ENCODE measurements around the gene GCK.

GCK gene

DNA sequence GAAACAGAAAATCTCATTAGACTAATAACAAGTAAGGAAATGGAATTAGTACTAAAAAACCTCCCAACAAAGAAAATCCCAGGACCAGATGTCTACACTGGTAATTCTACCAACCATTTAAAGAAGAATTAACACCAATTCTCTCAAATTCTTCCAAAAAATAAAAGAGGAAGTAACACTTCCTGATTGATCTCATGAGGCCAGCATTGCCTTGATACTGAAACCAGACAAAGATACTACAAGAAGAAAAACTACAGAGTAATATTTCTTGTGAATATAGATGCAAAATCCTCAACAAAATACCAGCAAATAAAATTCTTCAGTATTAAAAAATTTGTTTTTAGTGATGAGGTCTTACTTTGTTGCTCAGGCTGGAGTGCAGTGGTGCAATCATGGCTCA, 21.3 kb downstream of the GCK start:
- Histone ChIP-seq H3K9ac (ENCODE audit: low read length) (no peak overlapping the region), H3K4me3 (ENCODE audit: low read length) (no peak overlapping the region), H3K27me3 (ENCODE audit: control insufficient read depth, insufficient read depth, low read length) (no peaks in the 10 kb centered on the region), H3K36me3 (ENCODE audit: control insufficient read depth, insufficient read depth, low read length) (no peaks in the 10 kb centered on the region), H3K4me1 (ENCODE audit: control insufficient read depth, insufficient read depth, low read length) (no peaks in the 10 kb centered on the region), H3K9me3 (ENCODE audit: control insufficient read depth, low read length) (no peaks in the 10 kb centered on the region)

- H3K9ac ChIP-seq (ENCODE audit: low read length), result no peak overlapping the region
- H3K4me1 ChIP-seq (ENCODE audit: control insufficient read depth, insufficient read depth, low read length), result no peaks in the 10 kb centered on the region
- no peak overlapping the region for H3K4me3 ChIP-seq (ENCODE audit: low read length)
- no peaks in the 10 kb centered on the region for H3K27me3 ChIP-seq (ENCODE audit: control insufficient read depth, insufficient read depth, low read length)
- no peaks in the 10 kb centered on the region for H3K9me3 ChIP-seq (ENCODE audit: control insufficient read depth, low read length)
- H3K36me3 ChIP-seq (ENCODE audit: control insufficient read depth, insufficient read depth, low read length), result no peaks in the 10 kb centered on the region
Measured at GRCh38 chr7:44163591-44163990, 25.6 kb downstream of the GCK start.

DNA sequence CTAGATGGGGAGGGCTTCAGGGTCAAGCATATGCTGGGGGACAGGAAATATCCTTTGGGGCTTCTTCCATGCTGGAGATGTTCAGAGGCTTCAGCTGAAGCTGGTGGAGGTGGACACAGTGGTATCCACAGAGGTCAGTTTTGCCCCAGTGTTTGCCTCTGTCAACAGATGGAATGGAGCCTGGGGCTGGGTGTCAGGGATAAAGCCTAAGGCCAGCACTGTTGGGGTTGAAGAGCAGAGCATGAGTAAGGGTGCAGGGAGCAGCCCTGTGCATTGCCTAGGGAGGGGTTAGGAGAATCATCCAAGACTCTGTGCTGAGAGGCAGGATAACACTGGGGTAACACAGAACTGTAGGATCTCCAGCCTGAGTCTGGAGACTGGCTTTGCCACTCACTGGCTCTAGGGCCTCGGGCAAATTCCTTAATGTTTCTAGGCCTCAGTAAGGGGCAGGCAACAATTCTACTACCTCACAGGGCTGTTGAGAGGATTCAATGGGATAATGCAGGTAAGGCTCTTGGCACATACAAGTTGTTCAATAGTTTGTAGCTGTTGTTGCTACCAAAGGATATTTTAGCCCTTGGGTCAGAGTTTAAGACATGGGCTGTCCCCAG, 26.3 kb downstream of the GCK start:
- Histone ChIP-seq H3K4me1 (ENCODE audit: control insufficient read depth, insufficient read depth, low read length) (no peaks in the 10 kb centered on the region), H3K9ac (ENCODE audit: low read length) (no peak overlapping the region), H3K9me3 (ENCODE audit: control insufficient read depth, low read length) (no peaks in the 10 kb centered on the region), H3K27me3 (ENCODE audit: control insufficient read depth, insufficient read depth, low read length) (no peaks in the 10 kb centered on the region), H3K4me3 (ENCODE audit: low read length) (no peak overlapping the region), H3K36me3 (ENCODE audit: control insufficient read depth, insufficient read depth, low read length) (no peaks in the 10 kb centered on the region)

GRCh38 chr7:44162179-44162578, 27.1 kb downstream of the GCK start:
- no peak overlapping the region for H3K9ac ChIP-seq (ENCODE audit: low read length)
- no peaks in the 10 kb centered on the region for H3K9me3 ChIP-seq (ENCODE audit: control insufficient read depth, low read length)
- no peak overlapping the region for H3K4me3 ChIP-seq (ENCODE audit: low read length)
- no peaks in the 10 kb centered on the region for H3K36me3 ChIP-seq (ENCODE audit: control insufficient read depth, insufficient read depth, low read length)
- H3K4me1 ChIP-seq (ENCODE audit: control insufficient read depth, insufficient read depth, low read length), result no peaks in the 10 kb centered on the region
- H3K27me3 ChIP-seq (ENCODE audit: control insufficient read depth, insufficient read depth, low read length), result no peaks in the 10 kb centered on the region

DNA sequence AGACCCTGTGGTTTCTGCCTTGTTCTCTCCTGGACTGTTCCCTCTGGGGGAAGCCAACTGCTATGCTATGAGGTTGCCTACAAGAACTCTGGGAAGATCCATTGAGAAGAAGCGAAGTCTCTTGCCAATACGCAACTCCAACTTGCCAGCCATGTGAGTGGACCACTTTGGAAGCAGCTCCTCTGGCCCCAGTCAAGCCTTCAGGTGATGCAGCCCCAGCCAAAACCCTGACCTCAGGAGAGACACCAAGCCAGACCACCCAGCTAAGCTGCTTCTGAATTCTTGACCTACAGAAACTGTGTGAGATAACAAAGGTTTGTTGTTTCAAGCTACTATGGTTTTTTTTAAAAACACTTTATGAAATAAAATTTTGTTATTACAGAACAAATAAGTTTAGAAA, 27.9 kb downstream of the GCK start:
- H3K36me3 ChIP-seq (ENCODE audit: control insufficient read depth, insufficient read depth, low read length), result no peaks in the 10 kb centered on the region

GRCh38 chr7:44159824-44160630, 29.2 kb downstream of the GCK start:
- Histone ChIP-seq H3K27me3 (ENCODE audit: control insufficient read depth, insufficient read depth, low read length) (no peaks in the 10 kb centered on the region), H3K36me3 (ENCODE audit: control insufficient read depth, insufficient read depth, low read length) (no peaks in the 10 kb centered on the region), H3K9me3 (ENCODE audit: control insufficient read depth, low read length) (no peaks in the 10 kb centered on the region), H3K4me3 (ENCODE audit: low read length) (no peak overlapping the region), H3K4me1 (ENCODE audit: control insufficient read depth, insufficient read depth, low read length) (no peaks in the 10 kb centered on the region), H3K9ac (ENCODE audit: low read length) (no peak overlapping the region)

More for the DNA sequence above, 27.9 kb downstream of the GCK start:
- Histone ChIP-seq H3K4me1 (ENCODE audit: control insufficient read depth, insufficient read depth, low read length) (no peaks in the 10 kb centered on the region), H3K4me3 (ENCODE audit: low read length) (no peak overlapping the region), H3K9me3 (ENCODE audit: control insufficient read depth, low read length) (no peaks in the 10 kb centered on the region), H3K9ac (ENCODE audit: low read length) (no peak overlapping the region), H3K27me3 (ENCODE audit: control insufficient read depth, insufficient read depth, low read length) (no peaks in the 10 kb centered on the region)

GRCh38 chr7:44158873-44159631, 30.2 kb downstream of the GCK start:
- H3K4me1 ChIP-seq (ENCODE audit: control insufficient read depth, insufficient read depth, low read length), result no peaks in the 10 kb centered on the region
- H3K9ac ChIP-seq (ENCODE audit: low read length), result no peak overlapping the region
- no peak overlapping the region for H3K4me3 ChIP-seq (ENCODE audit: low read length)
- no peaks in the 10 kb centered on the region for H3K36me3 ChIP-seq (ENCODE audit: control insufficient read depth, insufficient read depth, low read length)
- H3K27me3 ChIP-seq (ENCODE audit: control insufficient read depth, insufficient read depth, low read length), result no peaks in the 10 kb centered on the region
- no peaks in the 10 kb centered on the region for H3K9me3 ChIP-seq (ENCODE audit: control insufficient read depth, low read length)

GRCh38 chr7:44158096-44158872, 31.0 kb downstream of the GCK start:
- Histone ChIP-seq H3K9me3 (ENCODE audit: control insufficient read depth, low read length) (no peaks in the 10 kb centered on the region), H3K36me3 (ENCODE audit: control insufficient read depth, insufficient read depth, low read length) (no peaks in the 10 kb centered on the region), H3K4me3 (ENCODE audit: low read length) (no peak overlapping the region), H3K9ac (ENCODE audit: low read length) (no peak overlapping the region), H3K27me3 (ENCODE audit: control insufficient read depth, insufficient read depth, low read length) (no peaks in the 10 kb centered on the region), H3K4me1 (ENCODE audit: control insufficient read depth, insufficient read depth, low read length) (no peaks in the 10 kb centered on the region)

GRCh38 chr7:44157116-44158080, 31.8 kb downstream of the GCK start:
- Histone ChIP-seq H3K9ac (ENCODE audit: low read length) (no peak overlapping the region), H3K9me3 (ENCODE audit: control insufficient read depth, low read length) (no peaks in the 10 kb centered on the region), H3K36me3 (ENCODE audit: control insufficient read depth, insufficient read depth, low read length) (no peaks in the 10 kb centered on the region), H3K27me3 (ENCODE audit: control insufficient read depth, insufficient read depth, low read length) (no peaks in the 10 kb centered on the region), H3K4me1 (ENCODE audit: control insufficient read depth, insufficient read depth, low read length) (no peaks in the 10 kb centered on the region), H3K4me3 (ENCODE audit: low read length) (no peak overlapping the region)

- H3K9me3 ChIP-seq (ENCODE audit: control insufficient read depth, low read length), result no peaks in the 10 kb centered on the region
- no peak overlapping the region for H3K9ac ChIP-seq (ENCODE audit: low read length)
- no peaks in the 10 kb centered on the region for H3K27me3 ChIP-seq (ENCODE audit: control insufficient read depth, insufficient read depth, low read length)
- H3K4me3 ChIP-seq (ENCODE audit: low read length), result no peak overlapping the region
- no peaks in the 10 kb centered on the region for H3K36me3 ChIP-seq (ENCODE audit: control insufficient read depth, insufficient read depth, low read length)
- no peaks in the 10 kb centered on the region for H3K4me1 ChIP-seq (ENCODE audit: control insufficient read depth, insufficient read depth, low read length)
Measured at GRCh38 chr7:44156453-44157010, 32.7 kb downstream of the GCK start.

Measured in mucosa of stomach (tissue), 1 donor.